GM19239 (cell line): ENCODE measurements around the gene DNAJB8.
A peak's percentile ranks its signal among the peaks of the same experiment; 100 is the strongest.

ENCODE experiments used
- DNase-seq: peaks from one replicate; pipeline ENCODE4 v3.0.0; 2011; ENCODE audit warnings: low spot score; ENCODE audit not compliant: insufficient read length
- FAIRE-seq: peaks from 2 replicates; lab custom pipeline; 2011; peaks lifted over from hg19 to GRCh38; lab: Jason Lieb, UNC

DNAJB8 gene

GRCh38 chr3:128430731-128431130 is 36.0 kb downstream of the DNAJB8 start:
- no peak for FAIRE-seq

GRCh38 chr3:128430301-128430700 is 36.4 kb downstream of the DNAJB8 start:
- FAIRE-seq: no peak
- no peak for DNase-seq

More at GRCh38 chr3:128430731-128431130, 36.0 kb downstream of the DNAJB8 start:
- DNase-seq: no peak

GRCh38 chr3:128429751-128430150 is 36.9 kb downstream of the DNAJB8 start:
- FAIRE-seq (no peak), DNase-seq (no peak)

- DNase-seq (no peak), FAIRE-seq (no peak)
Measured at GRCh38 chr3:128429275-128429674, 37.4 kb downstream of the DNAJB8 start.

GRCh38 chr3:128427872-128428822 is 38.5 kb downstream of the DNAJB8 start:
- no peak for FAIRE-seq
- DNase-seq: no peak

DNA sequence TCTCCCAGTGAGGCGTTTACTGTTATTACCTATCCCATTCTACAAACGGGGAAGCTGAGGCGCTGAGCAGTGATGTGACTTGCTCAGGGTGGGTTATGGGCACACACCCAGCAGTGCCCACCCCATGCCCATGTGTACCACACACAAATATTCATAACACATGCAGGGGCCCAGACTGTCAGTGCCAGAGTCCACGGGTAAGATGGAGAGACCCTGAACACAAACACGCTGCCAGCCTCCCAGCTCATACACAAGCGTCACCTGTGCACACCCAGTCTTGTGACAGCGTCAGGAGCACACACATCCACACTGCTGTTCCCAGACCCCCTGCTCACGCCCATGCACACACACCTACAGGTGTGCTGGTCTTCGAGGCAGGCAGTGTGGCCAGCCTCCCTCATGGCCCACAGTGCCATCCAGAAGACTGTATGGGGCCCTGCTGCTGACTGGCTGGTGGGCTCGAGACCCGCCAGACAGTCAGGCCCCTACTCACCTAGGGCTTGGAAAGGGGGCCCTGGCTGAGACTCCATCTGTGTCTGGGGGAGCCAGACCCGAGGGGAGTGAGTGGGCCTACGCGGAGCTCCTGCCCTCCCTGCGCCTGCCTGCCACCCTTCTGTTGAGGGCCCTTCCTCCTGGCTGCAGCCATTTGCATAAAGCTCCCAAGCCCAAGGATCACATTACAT is 39.4 kb downstream of the DNAJB8 start:
- no peak for DNase-seq
- no peak for FAIRE-seq

DNA sequence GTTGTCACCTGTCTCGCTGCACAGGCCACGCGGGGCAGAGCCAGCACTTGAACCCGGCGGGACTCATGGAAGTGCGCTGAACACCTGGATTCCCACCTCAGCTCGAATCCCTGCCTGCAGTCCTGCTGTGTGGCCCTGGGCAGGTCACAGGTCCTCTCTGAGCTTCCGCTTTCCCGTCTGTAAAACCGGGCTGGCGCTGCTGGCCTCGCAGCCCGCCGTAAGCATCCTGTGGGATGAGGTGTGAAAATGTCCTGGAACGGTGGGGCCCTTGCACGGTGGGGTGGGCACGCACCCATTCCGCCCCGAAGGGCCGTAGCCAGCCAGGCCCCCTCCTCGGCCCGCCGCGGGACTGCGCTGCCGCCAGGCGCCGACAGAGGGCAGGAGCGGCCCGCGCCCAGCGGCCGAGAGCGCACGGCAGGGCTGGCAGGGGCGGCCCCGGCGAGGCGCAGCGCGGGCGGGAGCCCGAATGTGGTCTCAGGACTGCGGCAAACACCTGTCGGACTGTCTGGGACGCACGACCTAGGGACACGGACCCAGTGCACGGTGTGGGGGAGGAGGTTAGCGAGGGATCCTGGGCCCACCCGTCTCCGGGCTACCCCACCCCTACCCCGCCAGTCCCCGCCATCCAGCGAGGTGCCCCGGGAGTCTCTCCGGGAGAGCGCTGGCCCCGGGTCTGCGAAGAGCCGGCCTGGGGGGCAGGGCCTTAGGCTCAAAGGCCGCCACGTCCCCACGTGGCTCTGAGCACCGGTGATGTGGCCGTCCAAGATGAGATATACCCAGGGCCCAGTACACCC is 40.4 kb downstream of the DNAJB8 start:
- DNase-seq (peak; percentile 95), FAIRE-seq (peak; percentile 18)

- DNase-seq: no peak
- no peak for FAIRE-seq
Measured at GRCh38 chr3:128425846-128426127, 40.9 kb downstream of the DNAJB8 start.

- DNase-seq (no peak), FAIRE-seq (no peak)
Measured at GRCh38 chr3:128425142-128425845, 41.4 kb downstream of the DNAJB8 start.

GRCh38 chr3:128424508-128425069 is 42.1 kb downstream of the DNAJB8 start:
- DNase-seq (no peak), FAIRE-seq (no peak)

- DNase-seq: no peak
- FAIRE-seq: no peak
Measured at GRCh38 chr3:128423525-128424147, 43.1 kb downstream of the DNAJB8 start.

DNA sequence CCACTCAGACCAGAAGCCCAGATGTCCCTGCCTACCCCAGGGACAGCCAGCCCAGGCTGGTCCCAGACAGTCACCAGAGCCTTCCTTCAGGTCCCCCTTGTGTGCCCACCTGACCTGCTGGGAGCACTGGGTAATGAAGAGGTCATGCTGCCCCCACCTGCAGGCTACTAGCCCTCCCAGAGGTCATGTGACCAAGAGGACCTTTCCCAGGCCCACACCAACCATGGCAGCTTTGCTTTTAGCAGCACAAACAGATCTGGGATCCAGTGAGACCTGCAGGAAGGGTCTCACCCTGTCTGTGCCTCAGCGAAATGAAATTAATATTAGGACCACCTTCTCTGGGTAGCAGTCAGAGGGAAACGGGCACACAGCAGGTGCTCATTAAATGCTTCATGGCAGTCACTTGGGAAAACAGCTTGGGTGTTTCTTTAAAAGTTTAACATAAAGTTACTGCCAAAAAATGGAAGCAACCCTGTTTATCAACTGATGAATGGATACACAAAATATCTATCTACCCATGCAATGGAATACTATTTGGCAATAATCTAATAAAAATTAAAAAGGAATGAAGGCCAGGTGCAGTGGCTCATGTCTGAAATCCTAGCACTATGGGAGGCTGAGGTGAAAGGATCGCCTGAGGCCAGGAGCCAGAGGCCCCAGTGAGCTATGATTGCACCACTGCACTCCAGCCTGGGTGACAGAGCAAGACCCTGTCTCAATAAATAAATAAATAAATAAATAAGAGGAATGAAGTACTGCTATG is 43.7 kb downstream of the DNAJB8 start:
- FAIRE-seq (no peak), DNase-seq (no peak)

DNA sequence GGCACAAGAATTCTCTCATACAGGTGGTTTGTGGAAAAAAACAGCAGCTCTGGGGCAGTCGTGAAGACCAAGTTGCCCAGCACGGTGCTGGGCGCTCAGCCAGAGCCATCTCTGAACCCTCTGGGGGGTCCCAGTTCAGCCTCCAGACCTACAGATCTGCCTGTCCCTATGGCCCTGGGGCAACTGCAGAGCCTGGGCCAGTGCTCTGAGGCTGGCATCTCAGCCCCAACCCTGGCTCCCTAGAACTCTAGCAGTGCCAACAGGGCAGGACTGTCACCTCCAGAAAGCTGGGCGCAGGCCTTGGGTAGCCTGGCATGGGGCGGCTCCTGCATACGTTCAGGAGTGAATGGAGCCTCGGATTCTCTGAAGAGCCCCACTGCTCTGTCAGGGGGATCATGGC is 44.7 kb downstream of the DNAJB8 start:
- FAIRE-seq: no peak
- no peak for DNase-seq

- FAIRE-seq (no peak), DNase-seq (no peak)
Measured at GRCh38 chr3:128421439-128421836, 45.3 kb downstream of the DNAJB8 start.

DNA sequence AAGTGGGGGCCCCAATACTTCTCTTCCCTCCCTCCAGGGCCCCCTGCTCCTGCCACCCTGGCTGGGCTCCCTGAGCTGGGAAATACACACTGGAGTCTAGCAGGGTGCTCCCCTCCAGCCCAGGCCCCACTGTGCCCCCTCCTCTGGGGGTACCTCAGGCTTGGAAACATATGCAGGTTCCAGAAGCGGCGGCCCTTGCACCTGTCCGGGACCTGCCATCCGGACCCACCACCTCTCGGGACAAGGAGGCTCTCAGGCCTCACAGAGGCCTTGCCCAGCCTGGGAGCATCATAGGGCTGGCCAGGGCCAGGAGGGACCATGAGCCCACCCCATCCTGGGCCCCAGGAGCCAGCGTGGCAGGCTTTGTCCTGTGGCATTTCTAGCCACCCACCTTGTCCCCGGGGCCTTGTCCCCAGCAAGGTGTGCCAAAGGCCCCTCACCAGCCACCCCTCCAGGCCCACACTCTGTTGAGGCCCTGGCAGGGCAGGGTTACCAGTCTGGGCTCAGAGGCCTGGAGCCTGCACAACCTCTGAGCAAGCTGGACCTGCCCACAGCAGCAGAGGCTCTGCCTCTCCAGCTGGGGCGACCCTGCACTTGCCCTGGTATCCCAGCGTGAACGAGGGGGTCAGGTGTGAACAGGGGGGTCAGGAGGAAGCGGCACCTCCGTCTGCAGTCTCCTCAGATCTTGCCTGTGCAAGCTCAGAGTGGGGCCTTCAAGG is 45.8 kb downstream of the DNAJB8 start:
- DNase-seq (no peak), FAIRE-seq (no peak)

GRCh38 chr3:128420289-128420688 is 46.4 kb downstream of the DNAJB8 start:
- no peak for DNase-seq
- no peak for FAIRE-seq

- no peak for DNase-seq
- no peak for FAIRE-seq
Measured at GRCh38 chr3:128419311-128419710, 47.4 kb downstream of the DNAJB8 start.

- FAIRE-seq: no peak
- no peak for DNase-seq
Measured at GRCh38 chr3:128418900-128419299, 47.8 kb downstream of the DNAJB8 start.
